Kidney epithelial cell (primary cell): ENCODE measurements around the gene BLOC1S6. TPM values are rescaled to one million over a fixed set of nuclear protein-coding genes. Genes with fewer than 3 reads are reported as not detected.

Experiments used
- DNase-seq: peaks from one replicate; pipeline ENCODE4 v3.0.0-alpha.2; 2010; ENCODE audit warnings: low read depth
- H3K27me3 ChIP-seq: 2 replicates; pipeline ENCODE4 v1.6.0; 2011; ENCODE audit warnings: low read length; ENCODE audit not compliant: control insufficient read depth, insufficient read depth
- H3K36me3 ChIP-seq: 2 replicates; pipeline ENCODE4 v1.5.1; 2011; ENCODE audit warnings: low read length; ENCODE audit not compliant: control insufficient read depth, insufficient read depth
- H3K4me3 ChIP-seq: 2 replicates; pipeline ENCODE4 v1.5.1; 2011; ENCODE audit warnings: low read depth, mild to moderate bottlenecking, control low read depth, low read length
- CTCF ChIP-seq: IDR thresholded peaks from 2 replicates; pipeline ENCODE4 v1.5.1; 2011; ENCODE audit warnings: mild to moderate bottlenecking, moderate library complexity, low read length, control low read depth, inconsistent platforms; ENCODE audit not compliant: insufficient read depth, poor library complexity, severe bottlenecking
- total RNA-seq: library from RNA; depleted of rRNA; stranded (reverse); fragments of >200 nt; gene quantifications from 2 replicates; pipeline ENCODE4 v1.2.3, GENCODE V29; 2015

The BLOC1S6 gene
- total RNA-seq, 1 donor from 2014 or later: 71.4 TPM

GRCh38 chr15:45546789-45547188, 40.4 kb upstream of the BLOC1S6 start:
- TF ChIP-seq CTCF: no peak
- H3K4me3 ChIP-seq: no peak overlapping the region
- H3K36me3 ChIP-seq: no peaks in the 10 kb centered on the region
- no peak for DNase-seq
- no peaks in the 10 kb centered on the region for H3K27me3 ChIP-seq

- Histone ChIP-seq H3K4me3 (no peak overlapping the region), H3K36me3 (no peaks in the 10 kb centered on the region), H3K27me3 (no peaks in the 10 kb centered on the region)
- no peak for DNase-seq
- no peak for TF ChIP-seq CTCF
These were observed 38.2 kb upstream of the BLOC1S6 start for GRCh38 chr15:45548753-45549520.

- Histone ChIP-seq H3K27me3 (no peaks in the 10 kb centered on the region), H3K36me3 (no peaks in the 10 kb centered on the region), H3K4me3 (no peak overlapping the region)
- DNase-seq: no peak
- TF ChIP-seq CTCF: no peak
These were observed 37.5 kb upstream of the BLOC1S6 start for GRCh38 chr15:45549541-45550220.

- Histone ChIP-seq H3K27me3 (no peaks in the 10 kb centered on the region), H3K36me3 (no peaks in the 10 kb centered on the region), H3K4me3 (no peak overlapping the region)
- TF ChIP-seq CTCF: no peak
- no peak for DNase-seq
These were observed 36.7 kb upstream of the BLOC1S6 start for GRCh38 chr15:45550436-45550835.

- no peak for TF ChIP-seq CTCF
- Histone ChIP-seq H3K36me3 (no peaks in the 10 kb centered on the region), H3K27me3 (no peaks in the 10 kb centered on the region), H3K4me3 (no peak overlapping the region)
- DNase-seq: no peak
These were observed 35.5 kb upstream of the BLOC1S6 start for GRCh38 chr15:45551676-45552075.
